ENCODE measurements around the gene SLC35E1.
"Not testable (repeated sequence)": the region's sequence is repeated elsewhere in the genome, so short reads cannot be mapped to it uniquely, and the experiment has no call there.

The SLC35E1 gene

GRCh38 chr19:16518061-16518460, 54.2 kb downstream of the SLC35E1 start:
- no peak overlapping the region for H3K4me3 ChIP-seq (ENCODE audit: low read depth, low read length)
- TF ChIP-seq CTCF (conservative IDR thresholded peaks at IDR 0.05; ENCODE audit: low read depth, low read length) = no peak
- DNase-seq (ENCODE audit: low read depth) = no peak

GRCh38 chr19:16516923-16517610, 55.1 kb downstream of the SLC35E1 start:
- no peak overlapping the region for H3K4me3 ChIP-seq (ENCODE audit: low read depth, low read length)
- DNase-seq (ENCODE audit: low read depth) = no peak
- TF ChIP-seq CTCF (conservative IDR thresholded peaks at IDR 0.05; ENCODE audit: low read depth, low read length) = no peak

GRCh38 chr19:16516381-16516780, 55.8 kb downstream of the SLC35E1 start:
- no peak for DNase-seq (ENCODE audit: low read depth)
- TF ChIP-seq CTCF (conservative IDR thresholded peaks at IDR 0.05; ENCODE audit: low read depth, low read length) = no peak
- no peak overlapping the region for H3K4me3 ChIP-seq (ENCODE audit: low read depth, low read length)

GRCh38 chr19:16514383-16515019, 57.7 kb downstream of the SLC35E1 start:
- no peak for TF ChIP-seq CTCF (conservative IDR thresholded peaks at IDR 0.05; ENCODE audit: low read depth, low read length)
- DNase-seq (ENCODE audit: low read depth) = no peak
- H3K4me3 ChIP-seq (ENCODE audit: low read depth, low read length) = no peak overlapping the region

GRCh38 chr19:16512611-16513010, 59.6 kb downstream of the SLC35E1 start:
- DNase-seq (ENCODE audit: low read depth); H3K4me3 ChIP-seq (ENCODE audit: low read depth, low read length): not testable (repeated sequence)

- H3K4me3 ChIP-seq (ENCODE audit: low read depth, low read length) = no peak overlapping the region
- DNase-seq (ENCODE audit: low read depth) = no peak
- no peak for TF ChIP-seq CTCF (conservative IDR thresholded peaks at IDR 0.05; ENCODE audit: low read depth, low read length)
Measured at GRCh38 chr19:16509141-16510061, 62.8 kb downstream of the SLC35E1 start.

GRCh38 chr19:16508546-16508945, 63.7 kb downstream of the SLC35E1 start:
- no peak overlapping the region for H3K4me3 ChIP-seq (ENCODE audit: low read depth, low read length)
- DNase-seq (ENCODE audit: low read depth) = no peak
- no peak for TF ChIP-seq CTCF (conservative IDR thresholded peaks at IDR 0.05; ENCODE audit: low read depth, low read length)
